OCI-LY7 (cell line): ENCODE data around the gene UBA52. TPM values are rescaled to one million over a fixed set of nuclear protein-coding genes. Genes with fewer than 3 reads are reported as not detected.
A peak's percentile ranks its signal among the peaks of the same experiment; 100 is the strongest.
"Not testable (repeated sequence)": the region's sequence is repeated elsewhere in the genome, so short reads cannot be mapped to it uniquely, and the experiment has no call there.

Experiments
- Bru-seq: library from RNA; stranded (reverse); fragments of 400-500 nt; gene quantifications from one replicate; lab custom pipeline; 2021; lab: Mats Ljungman, UMichigan
- BruChase-seq, 2 experiments: library from RNA; stranded (reverse); fragments of 400-500 nt; gene quantifications; one replicate each; lab custom pipeline; 2021; lab: Mats Ljungman, UMichigan
- BruUV-seq: library from RNA; stranded (reverse); fragments of 400-500 nt; replicated peaks from 2 replicates; lab custom pipeline; 2021; lab: Mats Ljungman, UMichigan
- CTCF ChIA-PET: fragments of 300-600 bp; sonication (Branson Sonifier 250); formaldehyde crosslinking; loops from one replicate; lab custom pipeline; 2022; ENCODE audit warnings: antibody characterized with exemption; ENCODE audit not compliant: unreplicated experiment; lab: Charles Lee
- POLR2A ChIA-PET: fragments of 300-600 bp; sonication (Branson Sonifier 250); formaldehyde crosslinking; loops from one replicate; lab custom pipeline; 2022; ENCODE audit warnings: antibody characterized with exemption; lab: Charles Lee
- DNase-seq: peaks from one replicate; pipeline ENCODE4 v3.0.0-alpha.2; 2015; ENCODE audit warnings: low spot score
- H2AFZ ChIP-seq: fragments of 200-600 bp; sonication (generic), shearing (Covaris generic); 2 replicates; pipeline ENCODE4 v1.6.1; 2014; ENCODE audit warnings: mild to moderate bottlenecking, antibody characterized with exemption, low read length, moderate library complexity
- H3K27ac ChIP-seq: fragments of 200-600 bp; sonication (generic); 2 replicates; pipeline ENCODE4 v1.5.1; 2014; ENCODE audit warnings: mixed run types, low read depth, mild to moderate bottlenecking, moderate library complexity, low read length, inconsistent platforms; ENCODE audit not compliant: poor library complexity, severe bottlenecking
- H3K36me3 ChIP-seq: fragments of 200-600 bp; sonication (generic); 2 replicates; pipeline ENCODE4 v1.6.1; 2014; ENCODE audit warnings: mild to moderate bottlenecking, antibody characterized with exemption, low read length, moderate library complexity, mixed read lengths; ENCODE audit not compliant: insufficient read depth
- H3K4me1 ChIP-seq: fragments of 200-600 bp; sonication (generic); 2 replicates; pipeline ENCODE4 v1.5.1; 2014; ENCODE audit warnings: mild to moderate bottlenecking, low read length; ENCODE audit not compliant: insufficient read depth, poor library complexity, severe bottlenecking
- H3K4me2 ChIP-seq: fragments of 200-600 bp; sonication (generic); 2 replicates; pipeline ENCODE4 v1.6.1; 2014; ENCODE audit warnings: mild to moderate bottlenecking, low read length
- H3K4me3 ChIP-seq: fragments of 200-600 bp; sonication (generic); 2 replicates; pipeline ENCODE4 v1.5.1; 2014; ENCODE audit warnings: mild to moderate bottlenecking, low read depth, low read length; ENCODE audit not compliant: poor library complexity, severe bottlenecking
- H3K79me2 ChIP-seq: fragments of 200-600 bp; sonication (generic); 2 replicates; pipeline ENCODE4 v1.6.1; 2016; ENCODE audit warnings: low read depth, mild to moderate bottlenecking, low read length, moderate library complexity, mixed read lengths; ENCODE audit not compliant: insufficient read depth
- H3K9me2 ChIP-seq: fragments of 200-600 bp; sonication (generic); 2 replicates; pipeline ENCODE4 v1.6.1; 2016; ENCODE audit warnings: mild to moderate bottlenecking, low read length, mixed read lengths; ENCODE audit not compliant: insufficient read depth
- H3K9me3 ChIP-seq: fragments of 200-600 bp; sonication (generic); 2 replicates; pipeline ENCODE4 v1.6.1; 2014; ENCODE audit warnings: mild to moderate bottlenecking, mixed run types, low read length, mixed read lengths
- H4K20me1 ChIP-seq: fragments of 200-600 bp; sonication (generic); 2 replicates; pipeline ENCODE4 v1.6.1; 2014; ENCODE audit warnings: mild to moderate bottlenecking, antibody characterized with exemption, low read length, moderate library complexity, mixed read lengths; ENCODE audit not compliant: insufficient read depth
- EZH2phosphoT487 ChIP-seq: fragments of 200-600 bp; sonication (generic); IDR thresholded peaks from 2 replicates; pipeline ENCODE4 v1.6.1; 2018; ENCODE audit warnings: low read depth, borderline replicate concordance, mild to moderate bottlenecking, mixed run types, antibody characterized with exemption, low read length, moderate library complexity, mixed read lengths
- intact Hi-C: fragments of 100-400 bp; cut with micrococcal nuclease; formaldehyde crosslinking; loops from one replicate; pipeline ENCODE4 v1.10.0; 2022; ENCODE audit not compliant: unreplicated experiment
- long read RNA-seq: library from polyadenylated mRNA; stranded (forward); transcript quantifications from one replicate; pipeline ENCODE4 v2.0.0, GENCODE V29; 2022
- total RNA-seq, 2 experiments: library from RNA; depleted of rRNA in 1 of 2; stranded (reverse); fragments of >200 nt in 1 of 2; shearing (Covaris generic) in 1 of 2; gene quantifications; 2 replicates each; pipeline ENCODE4 v1.2.3, GENCODE V29; 2014 to 2022
- TF ChIP-seq, protein P1 (sequence below): fragments of 200-600 bp; sonication (generic); conservative IDR thresholded peaks from 2 replicates; pipeline ENCODE4 v1.5.1; 2014; ENCODE audit warnings: mild to moderate bottlenecking, antibody characterized with exemption, low read length, moderate library complexity, mixed read lengths

UBA52 gene
- total RNA-seq (2014; rRNA removed; shearing (Covaris generic)): 1,188 and 1,580 TPM in 2 replicates
- 1,496 and 1,653 TPM in 2 replicates for total RNA-seq (2022)
- percentile 97 among the genes with signal in this experiment for Bru-seq, nascent RNA
- percentile 99 among the genes with signal in this experiment for BruChase-seq, experiment 1, labeled RNA remaining after a 6-hour chase
- BruChase-seq, experiment 2, labeled RNA remaining after a 2-hour chase: percentile 97 among the genes with signal in this experiment
- long read RNA-seq, transcript UBA52-209 (4 exons, 514 nt): minor isoform, 14 of 169 reads
- long read RNA-seq, transcript UBA52-202 (5 exons, 2,845 nt): minor isoform, 53 of 169 reads
- long read RNA-seq, transcript UBA52-201 (5 exons, 572 nt): major isoform, 79 of 169 reads
- long read RNA-seq, partial matches to known transcripts: 15 of 169 reads
- long read RNA-seq, other reads (novel, unspliced or antisense): 2 of 169 reads

DNA sequence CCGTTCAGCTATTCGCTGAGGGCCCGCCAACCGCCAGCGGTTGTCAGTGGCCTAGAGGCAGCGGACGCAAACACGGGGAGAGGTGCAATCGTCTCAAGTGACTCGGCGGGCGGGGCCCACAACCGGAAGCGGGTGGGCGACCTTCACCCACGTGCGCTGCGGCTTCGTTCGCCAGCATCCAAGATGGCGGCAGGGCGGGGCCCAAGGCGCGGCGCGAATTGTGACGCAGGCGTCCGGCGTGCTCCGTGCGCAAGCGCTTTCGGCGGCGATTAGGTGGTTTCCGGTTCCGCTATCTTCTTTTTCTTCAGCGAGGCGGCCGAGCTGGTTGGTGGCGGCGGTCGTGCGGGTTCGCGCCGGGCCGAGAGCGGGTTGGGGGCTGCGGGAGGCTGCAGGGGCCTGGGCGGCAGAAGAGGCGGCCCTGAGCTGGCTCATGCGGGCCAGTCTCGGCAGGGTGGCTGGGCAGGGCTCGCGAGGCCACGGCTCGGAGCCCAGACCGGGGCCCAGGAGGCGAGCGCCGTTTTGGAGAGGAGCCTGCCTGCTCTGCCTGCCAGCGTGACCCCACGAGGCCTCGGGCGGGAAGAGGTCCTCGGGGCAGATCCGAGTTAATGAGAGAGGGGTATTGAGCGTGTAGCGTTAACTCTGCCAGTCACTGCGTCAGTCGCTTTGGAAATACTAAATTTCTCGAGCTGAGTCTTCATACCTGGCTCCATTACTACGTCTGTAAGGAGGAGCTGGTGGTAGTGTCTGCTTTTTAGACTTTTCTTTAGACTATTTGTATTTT lies at the start of gene UBA52:
UBA52 (plus strand) TSS at position 294 of the 781 bp plus-strand sequence. CDS start 1,444 bp downstream, outside the sequence.
- BruUV-seq: TSS peak; percentile 63
- peak within 1 kb of the TSS; percentile 81 for H3K4me2 ChIP-seq
- no peaks in the 10 kb centered on the region for H3K9me3 ChIP-seq
- POLR2A ChIA-PET: interaction anchor here (0.7 to 3.0 kb wide), 9 partner anchors 9 to 433 kb away, joined by 3 to 27 read pairs (median 5); partner anchors contain the start of genes CRTC1, KXD1 and REX1BD
- TF ChIP-seq, protein P1, sequence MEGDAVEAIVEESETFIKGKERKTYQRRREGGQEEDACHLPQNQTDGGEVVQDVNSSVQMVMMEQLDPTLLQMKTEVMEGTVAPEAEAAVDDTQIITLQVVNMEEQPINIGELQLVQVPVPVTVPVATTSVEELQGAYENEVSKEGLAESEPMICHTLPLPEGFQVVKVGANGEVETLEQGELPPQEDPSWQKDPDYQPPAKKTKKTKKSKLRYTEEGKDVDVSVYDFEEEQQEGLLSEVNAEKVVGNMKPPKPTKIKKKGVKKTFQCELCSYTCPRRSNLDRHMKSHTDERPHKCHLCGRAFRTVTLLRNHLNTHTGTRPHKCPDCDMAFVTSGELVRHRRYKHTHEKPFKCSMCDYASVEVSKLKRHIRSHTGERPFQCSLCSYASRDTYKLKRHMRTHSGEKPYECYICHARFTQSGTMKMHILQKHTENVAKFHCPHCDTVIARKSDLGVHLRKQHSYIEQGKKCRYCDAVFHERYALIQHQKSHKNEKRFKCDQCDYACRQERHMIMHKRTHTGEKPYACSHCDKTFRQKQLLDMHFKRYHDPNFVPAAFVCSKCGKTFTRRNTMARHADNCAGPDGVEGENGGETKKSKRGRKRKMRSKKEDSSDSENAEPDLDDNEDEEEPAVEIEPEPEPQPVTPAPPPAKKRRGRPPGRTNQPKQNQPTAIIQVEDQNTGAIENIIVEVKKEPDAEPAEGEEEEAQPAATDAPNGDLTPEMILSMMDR: no peak
- no peak for TF ChIP-seq EZH2phosphoT487
- peaks cover 9% of the 10 kb centered on the region; the same call in 1 of the 2 replicates for H4K20me1 ChIP-seq
- peak within 1 kb of the TSS; percentile 84 for H2AFZ ChIP-seq
- H3K27ac ChIP-seq: peak within 1 kb of the TSS; percentile 75
- H3K4me3 ChIP-seq: peak within 1 kb of the TSS; percentile 82
- H3K36me3 ChIP-seq: peaks cover 79% of the 10 kb centered on the region
- DNase-seq: peak; percentile 99
- H3K4me1 ChIP-seq: peaks cover 19% of the 10 kb centered on the region
- H3K79me2 ChIP-seq: peaks cover 23% of the 10 kb centered on the region
- CTCF ChIA-PET: interaction anchor here (0.8 kb wide), 1 partner anchor 9 kb away, joined by 3 read pairs; no protein-coding TSS in a partner anchor
- intact Hi-C loops: loop anchor here (1.0 kb wide), 2 partner anchors 14 to 49 kb away; partner anchors contain the start of genes ELL and KXD1
- no peaks in the 10 kb centered on the region for H3K9me2 ChIP-seq

GRCh38 chr19:18522124-18522861 lies 49.4 kb upstream of the UBA52 start:
- ChIA-PET POLR2A (interaction anchor here (0.7 to 3.1 kb wide), 7 partner anchors 8 to 90 kb away, joined by 3 to 8 read pairs (median 3); partner anchors contain the start of genes FKBP8 and UBA52), CTCF (interaction anchor here (0.6 to 1.4 kb wide), 3 partner anchors 22 to 67 kb away, joined by 3 to 4 read pairs (median 4); partner anchors contain the start of genes FKBP8 and REX1BD)
- Histone ChIP-seq H3K27ac (peak overlapping the region; percentile 52), H2AFZ (peak overlapping the region; percentile 29; the same call in 1 of the 2 replicates), H3K4me3 (peak overlapping the region; percentile 92), H3K4me2 (peak overlapping the region; percentile 31; the same call in 1 of the 2 replicates), H4K20me1 (no peaks in the 10 kb centered on the region), H3K9me3 (no peaks in the 10 kb centered on the region), H3K4me1 (peaks cover 17% of the 10 kb centered on the region), H3K9me2 (no peaks in the 10 kb centered on the region), H3K79me2 (peaks cover 42% of the 10 kb centered on the region), H3K36me3 (no peaks in the 10 kb centered on the region)
- BruUV-seq: no TSS peak
- TF ChIP-seq, protein P1: no peak
- DNase-seq: peak; percentile 100
- intact Hi-C loops: loop anchor here (1.0 to 10.0 kb wide), 7 partner anchors 21 to 997 kb away; partner anchors contain the start of genes FKBP8, KXD1 and UBA52

GRCh38 chr19:18522862-18523440 lies 48.7 kb upstream of the UBA52 start:
- BruUV-seq, H4K20me1 ChIP-seq, H3K36me3 ChIP-seq, H3K9me3 ChIP-seq, H3K9me2 ChIP-seq, DNase-seq, H3K27ac ChIP-seq: not testable (repeated sequence)
- H2AFZ ChIP-seq: peak overlapping the region; percentile 29; the same call in 1 of the 2 replicates
- peak overlapping the region; percentile 31; the same call in 1 of the 2 replicates for H3K4me2 ChIP-seq
- peaks cover 17% of the 10 kb centered on the region for H3K4me1 ChIP-seq
- H3K4me3 ChIP-seq: peak overlapping the region; percentile 42
- H3K79me2 ChIP-seq: peaks cover 35% of the 10 kb centered on the region
- ChIA-PET POLR2A (interaction anchor here (1.0 to 3.1 kb wide), 3 partner anchors 13 to 48 kb away, joined by 3 to 8 read pairs (median 7); partner anchors contain the start of genes FKBP8 and UBA52), CTCF (interaction anchor here (0.7 to 1.4 kb wide), 2 partner anchors 21 to 66 kb away, joined by 4 read pairs; partner anchors contain the start of genes FKBP8 and REX1BD)
- intact Hi-C loops: loop anchor here (1.0 to 10.0 kb wide), 7 partner anchors 20 to 998 kb away; partner anchors contain the start of genes FKBP8, KXD1 and UBA52
